Measurements from ENCODE around the gene HIVEP3. TPM values are rescaled to one million over a fixed set of nuclear protein-coding genes. Genes with fewer than 3 reads are reported as not detected.

The HIVEP3 gene
- total RNA-seq, 4 donors from 2014 or later = 6.1 to 10.1 (median 7.8) TPM

DNA sequence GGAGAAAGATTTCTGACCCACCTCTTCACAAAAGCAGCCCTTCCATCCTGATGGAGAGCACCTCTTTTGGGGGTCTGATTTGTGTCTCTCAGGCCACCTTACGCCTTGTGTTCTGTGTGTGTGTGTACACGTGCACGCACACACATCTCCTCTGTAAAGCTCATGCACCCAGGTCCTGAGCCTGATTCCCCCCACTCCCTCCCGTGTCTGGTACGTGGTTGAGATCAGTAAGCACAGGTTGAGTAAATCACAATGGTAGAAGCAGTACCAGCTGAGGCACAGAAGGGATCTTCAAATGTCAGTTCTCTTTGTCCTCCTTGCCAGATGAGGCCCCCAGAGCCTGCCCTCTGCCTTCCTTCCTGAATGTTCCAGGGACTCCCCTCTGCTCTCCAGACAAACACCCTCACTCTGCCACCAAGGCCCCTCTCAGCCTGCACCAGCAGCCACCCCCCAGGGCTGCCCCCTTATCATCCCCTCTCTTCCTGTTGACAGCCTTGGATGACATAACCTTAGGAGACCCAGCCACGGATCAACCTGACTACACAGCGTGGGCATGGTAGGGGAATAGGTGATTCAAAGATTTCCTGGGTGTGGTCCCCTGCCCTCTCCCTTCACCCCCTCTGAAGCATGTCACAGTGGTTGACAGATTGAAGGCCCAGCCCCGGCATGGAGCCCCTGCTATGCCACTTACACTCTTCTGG lies 112.8 kb downstream of the HIVEP3 start:
- TF ChIP-seq, protein P1, sequence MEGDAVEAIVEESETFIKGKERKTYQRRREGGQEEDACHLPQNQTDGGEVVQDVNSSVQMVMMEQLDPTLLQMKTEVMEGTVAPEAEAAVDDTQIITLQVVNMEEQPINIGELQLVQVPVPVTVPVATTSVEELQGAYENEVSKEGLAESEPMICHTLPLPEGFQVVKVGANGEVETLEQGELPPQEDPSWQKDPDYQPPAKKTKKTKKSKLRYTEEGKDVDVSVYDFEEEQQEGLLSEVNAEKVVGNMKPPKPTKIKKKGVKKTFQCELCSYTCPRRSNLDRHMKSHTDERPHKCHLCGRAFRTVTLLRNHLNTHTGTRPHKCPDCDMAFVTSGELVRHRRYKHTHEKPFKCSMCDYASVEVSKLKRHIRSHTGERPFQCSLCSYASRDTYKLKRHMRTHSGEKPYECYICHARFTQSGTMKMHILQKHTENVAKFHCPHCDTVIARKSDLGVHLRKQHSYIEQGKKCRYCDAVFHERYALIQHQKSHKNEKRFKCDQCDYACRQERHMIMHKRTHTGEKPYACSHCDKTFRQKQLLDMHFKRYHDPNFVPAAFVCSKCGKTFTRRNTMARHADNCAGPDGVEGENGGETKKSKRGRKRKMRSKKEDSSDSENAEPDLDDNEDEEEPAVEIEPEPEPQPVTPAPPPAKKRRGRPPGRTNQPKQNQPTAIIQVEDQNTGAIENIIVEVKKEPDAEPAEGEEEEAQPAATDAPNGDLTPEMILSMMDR (IDR thresholded peaks at IDR 0.05) = no peak
- no peak for ATAC-seq (ENCODE audit: low FRiP score)
- no peak for DNase-seq (ENCODE audit: low spot score)

- DNase-seq (ENCODE audit: low spot score) = no peak
- no peak for ATAC-seq (ENCODE audit: low FRiP score)
- TF ChIP-seq, protein P1 (IDR thresholded peaks at IDR 0.05) = no peak
Measured at GRCh38 chr1:41804176-41804575, 114.5 kb downstream of the HIVEP3 start.

DNA sequence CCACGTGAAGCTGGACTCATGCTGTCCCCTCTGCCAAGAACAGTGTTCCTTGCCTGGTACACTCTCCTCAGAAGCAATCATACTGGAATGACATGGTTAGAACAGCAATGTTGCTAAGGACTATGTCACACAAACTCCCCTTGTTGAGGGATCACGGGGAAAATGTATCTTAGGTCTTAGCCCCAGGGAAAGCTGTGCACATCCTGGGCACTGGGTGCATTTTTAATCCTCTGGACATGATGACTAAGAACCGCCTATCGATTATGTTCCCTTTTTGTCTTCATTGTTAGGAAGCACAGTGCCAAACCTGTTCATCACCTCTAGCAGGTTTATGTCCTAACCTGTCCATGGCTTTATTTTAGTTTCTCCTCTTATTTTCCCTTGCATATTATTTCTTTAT lies 115.1 kb downstream of the HIVEP3 start:
- DNase-seq (ENCODE audit: low spot score) (no peak), ATAC-seq (ENCODE audit: low FRiP score) (no peak)
- TF ChIP-seq, protein P1 (IDR thresholded peaks at IDR 0.05) = no peak

DNA sequence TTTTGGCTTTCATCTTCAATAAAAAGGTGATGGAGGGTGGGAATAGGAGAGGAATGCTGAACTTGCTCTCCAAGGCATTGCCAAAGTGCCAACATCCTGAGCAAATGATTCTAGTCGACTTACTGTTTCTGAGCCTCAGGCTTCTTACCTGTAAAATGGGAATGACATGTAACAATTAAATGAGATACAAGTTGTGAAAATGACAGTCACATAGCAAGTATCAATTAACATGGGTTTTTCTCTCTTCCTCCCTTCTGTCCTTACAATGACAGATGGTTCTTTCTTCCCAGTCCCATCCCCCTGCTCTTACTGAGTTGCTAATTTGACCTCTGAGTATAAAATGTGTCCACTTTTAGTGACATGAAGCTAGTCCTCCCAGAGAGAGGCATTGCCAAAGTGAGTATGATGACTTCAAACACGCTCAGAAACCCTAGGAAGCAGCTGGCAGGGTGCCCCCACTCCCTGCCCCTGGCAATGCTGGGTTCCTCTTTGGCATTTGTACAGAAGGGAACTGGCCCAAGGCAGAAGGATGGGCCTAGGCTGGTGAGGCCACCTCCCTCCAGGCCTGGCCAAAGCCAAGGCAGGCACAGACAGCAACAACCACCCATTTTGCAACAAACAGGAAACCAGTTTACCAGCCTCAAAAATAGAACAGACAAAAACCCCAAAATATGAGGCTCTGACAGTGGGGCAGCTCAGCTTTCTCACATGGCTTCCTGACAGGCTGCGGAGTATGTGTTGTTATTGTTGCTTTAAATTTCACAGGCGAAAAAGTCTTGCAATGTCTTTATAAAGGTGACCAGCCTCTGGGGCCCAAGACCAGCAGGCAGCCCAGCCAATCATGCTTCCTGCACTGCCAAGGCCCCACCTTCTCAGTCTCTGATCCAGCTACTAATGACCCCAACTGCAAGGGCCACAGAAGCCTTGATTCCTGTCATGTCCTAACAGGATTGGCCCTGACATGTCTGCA lies 115.9 kb downstream of the HIVEP3 start:
- ATAC-seq (ENCODE audit: low FRiP score) (no peak), DNase-seq (ENCODE audit: low spot score) (no peak)
- TF ChIP-seq, protein P1 (IDR thresholded peaks at IDR 0.05) = no peak

DNA sequence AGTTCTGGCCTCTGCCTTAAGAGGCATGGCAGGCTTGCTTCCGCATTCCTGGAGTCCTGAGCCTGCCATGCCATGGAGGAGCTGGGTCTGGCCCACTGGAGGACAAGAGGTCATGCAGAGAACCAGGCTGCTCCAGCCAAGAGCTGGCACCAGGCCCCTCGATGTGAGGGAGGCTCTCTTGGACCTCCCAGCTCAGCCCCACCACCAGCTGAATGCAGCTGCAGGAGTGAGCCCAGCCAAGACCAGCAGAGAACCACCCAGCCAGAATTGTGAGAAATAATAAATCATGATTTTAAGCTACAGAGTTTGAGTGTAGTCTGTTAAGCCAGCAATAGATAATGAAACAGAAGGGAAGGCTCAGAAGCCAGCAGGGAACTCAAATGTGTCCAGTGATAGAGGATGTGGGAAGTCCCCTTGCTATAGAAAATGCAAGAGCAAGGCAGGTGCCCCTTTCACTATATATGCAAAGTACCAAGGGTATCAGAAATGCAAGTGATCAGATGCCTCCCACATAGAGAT lies 118.4 kb downstream of the HIVEP3 start:
- ATAC-seq (ENCODE audit: low FRiP score) (peak; percentile 29), DNase-seq (ENCODE audit: low spot score) (no peak)
- TF ChIP-seq, protein P1 (IDR thresholded peaks at IDR 0.05) = no peak

DNA sequence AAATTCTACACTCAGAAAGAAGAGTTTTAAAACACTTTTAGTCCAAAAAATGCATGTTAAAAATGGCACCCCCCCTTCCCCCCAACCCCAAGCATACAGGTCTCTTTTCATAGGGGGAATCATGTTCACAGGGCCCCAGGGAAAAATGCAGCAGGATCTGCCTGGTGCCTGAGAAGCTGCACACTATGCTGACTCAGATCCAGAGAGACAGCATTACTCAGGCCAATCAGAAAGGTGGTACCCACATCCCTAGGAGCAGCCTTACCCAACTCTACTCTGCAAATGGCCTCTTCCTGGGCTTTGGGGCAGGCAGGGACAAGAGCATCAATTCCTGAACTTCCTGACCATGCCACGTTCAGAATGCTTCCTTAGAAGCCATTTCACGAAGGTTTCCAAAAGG lies 119.0 kb downstream of the HIVEP3 start:
- TF ChIP-seq, protein P1 (IDR thresholded peaks at IDR 0.05) = no peak
- peak; percentile 49 for ATAC-seq (ENCODE audit: low FRiP score)
- no peak for DNase-seq (ENCODE audit: low spot score)

All from omental fat pad (tissue), 4 donors.